ENCODE measurements around the gene RAB11B. TPM values are rescaled to one million over a fixed set of nuclear protein-coding genes. Genes with fewer than 3 reads are reported as not detected.

The RAB11B gene
- total and polyA plus RNA-seq, 2 experiments from 2014 or later = 10.4 to 84.9 TPM

DNA sequence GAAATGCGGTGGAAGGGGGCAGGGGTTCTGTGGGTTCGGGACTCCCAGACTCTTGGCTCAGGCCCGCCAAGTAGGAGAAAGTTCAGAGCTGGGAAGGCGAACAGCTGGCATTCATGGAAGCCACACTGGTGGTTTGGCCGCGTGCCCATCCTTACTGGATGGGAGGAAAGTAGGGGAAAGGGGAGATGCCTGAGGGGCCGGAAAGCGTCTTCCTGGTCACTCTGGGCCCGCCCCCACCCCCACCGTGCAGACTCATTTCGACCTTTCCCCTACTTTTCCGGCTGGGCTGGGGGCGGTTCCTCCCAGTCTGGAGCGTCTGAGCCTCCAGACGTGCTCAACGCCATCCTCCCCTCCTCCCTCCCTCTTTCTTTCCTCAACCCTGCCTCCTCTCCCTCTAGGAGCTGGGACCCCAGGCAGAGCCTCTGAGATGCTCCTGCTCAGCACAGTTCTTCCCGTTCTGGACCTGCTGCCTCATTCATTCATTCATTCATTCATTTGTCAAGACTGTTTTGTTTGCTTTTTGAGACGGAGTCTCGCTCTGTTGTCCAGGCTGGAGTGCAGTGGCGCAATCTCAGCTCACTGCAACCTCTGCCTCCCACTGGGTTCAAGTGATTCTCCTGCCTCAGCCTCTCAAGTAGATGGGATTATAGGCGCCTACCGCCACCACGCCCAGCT is 22.7 kb upstream of the RAB11B start:
- Histone ChIP-seq H2AFZ (no peak overlapping the region), H3K79me2 (ENCODE audit: insufficient read depth) (peaks cover 7% of the 10 kb centered on the region; the same call in 1 of the 2 replicates), H3K9ac (no peak overlapping the region), H3K27ac (no peak overlapping the region; the same call in 1 of the 2 replicates), H3K4me1 (ENCODE audit: insufficient read depth) (peaks cover 25% of the 10 kb centered on the region), H3K4me2 (ENCODE audit: unreplicated experiment) (peak overlapping the region; percentile 66), H3K9me2 (ENCODE audit: insufficient read depth) (no peaks in the 10 kb centered on the region), H4K20me1 (ENCODE audit: insufficient read depth) (no peaks in the 10 kb centered on the region), H3K27me3 (replicated peaks; ENCODE audit: insufficient read depth) (no peaks in the 10 kb centered on the region), H3K9me3 (ENCODE audit: low read depth) (no peaks in the 10 kb centered on the region), H3K36me3 (ENCODE audit: low read depth) (no peaks in the 10 kb centered on the region), H3F3A (ENCODE audit: insufficient read depth) (peaks cover 35% of the 10 kb centered on the region), H3K4me3 (peak overlapping the region; percentile 53)
- WGBS, 2 experiments (ENCODE audit: low coverage in 1 of 2, low lambda C conversion rate in 2 of 2, missing lambda C conversion rate in 2 of 2) = 20 to 22% methylated on average over 22 to 23 of the region's 23 CpGs
- peak; percentile 92 for DNase-seq
- no peak for TF ChIP-seq EZH2 (IDR thresholded peaks at IDR 0.05; ENCODE audit: insufficient read depth, poor library complexity, severe bottlenecking)
- no peak for TF ChIP-seq EZH2phosphoT487 (IDR thresholded peaks at IDR 0.05; ENCODE audit: insufficient read depth, low read depth)
- in situ Hi-C loops (cut with MboI) = no loop called here

DNA sequence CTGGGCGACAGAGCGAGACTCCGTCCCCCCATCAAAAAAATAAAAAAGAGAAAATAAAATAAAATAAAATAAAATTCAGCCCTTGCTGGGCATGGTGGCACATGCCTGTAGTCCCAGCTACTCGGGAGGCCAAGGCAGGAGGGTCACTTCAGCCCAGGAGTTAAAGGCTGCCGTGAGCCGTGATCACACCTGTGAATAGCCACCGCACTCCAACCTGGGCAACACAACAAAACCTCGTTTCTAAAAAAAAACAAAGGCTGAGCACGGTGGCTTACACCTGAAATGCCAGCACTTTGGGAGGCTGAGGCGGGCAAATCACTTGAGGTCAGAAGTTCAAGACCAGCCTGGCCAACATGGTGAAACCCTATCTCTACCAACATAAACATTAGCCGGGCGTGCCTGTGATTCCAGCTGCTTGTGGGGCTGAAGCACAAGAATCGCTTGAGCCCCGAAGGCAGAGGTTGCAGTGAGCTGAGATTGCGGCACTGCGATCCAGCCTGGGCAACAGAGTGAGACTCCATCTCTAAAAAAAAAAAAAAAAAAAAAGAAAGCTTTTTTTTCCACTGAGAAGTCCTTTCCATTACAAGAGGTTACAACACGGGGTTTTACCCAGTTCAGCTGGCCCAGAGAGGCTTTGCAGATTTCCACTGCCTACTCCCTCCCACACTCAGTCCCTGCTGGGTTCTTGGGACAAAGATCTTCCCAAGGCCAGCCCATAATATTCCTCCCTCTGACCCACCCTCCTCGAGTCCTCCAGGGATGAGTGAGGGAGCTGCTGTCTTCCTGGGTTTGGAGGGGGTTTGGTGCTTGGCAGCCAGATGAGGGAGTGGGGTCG is 19.8 kb upstream of the RAB11B start:
- H2AFZ ChIP-seq = no peak overlapping the region
- H3K4me1 ChIP-seq (ENCODE audit: insufficient read depth) = peaks cover 14% of the 10 kb centered on the region
- H4K20me1 ChIP-seq (ENCODE audit: insufficient read depth) = no peaks in the 10 kb centered on the region
- in situ Hi-C loops (cut with MboI) = no loop called here
- TF ChIP-seq EZH2 (IDR thresholded peaks at IDR 0.05; ENCODE audit: insufficient read depth, poor library complexity, severe bottlenecking) (no peak), EZH2phosphoT487 (IDR thresholded peaks at IDR 0.05; ENCODE audit: insufficient read depth, low read depth) (no peak)
- H3K27me3 ChIP-seq (replicated peaks; ENCODE audit: insufficient read depth) = no peaks in the 10 kb centered on the region
- peaks cover 34% of the 10 kb centered on the region for H3F3A ChIP-seq (ENCODE audit: insufficient read depth)
- no peaks in the 10 kb centered on the region for H3K9me2 ChIP-seq (ENCODE audit: insufficient read depth)
- H3K79me2 ChIP-seq (ENCODE audit: insufficient read depth) = peaks cover 7% of the 10 kb centered on the region; the same call in 1 of the 2 replicates
- DNase-seq = no peak
- no peaks in the 10 kb centered on the region for H3K9me3 ChIP-seq (ENCODE audit: low read depth)
- H3K4me3 ChIP-seq = no peak overlapping the region
- no peak overlapping the region for H3K4me2 ChIP-seq (ENCODE audit: unreplicated experiment)
- no peak overlapping the region for H3K27ac ChIP-seq
- 82% methylated on average over 19 of the region's 19 CpGs for WGBS, 2 experiments (ENCODE audit: low coverage in 1 of 2, low lambda C conversion rate in 2 of 2, missing lambda C conversion rate in 2 of 2)
- no peaks in the 10 kb centered on the region for H3K36me3 ChIP-seq (ENCODE audit: low read depth)
- no peak overlapping the region for H3K9ac ChIP-seq

GRCh38 chr19:8371011-8371804 is 19.0 kb upstream of the RAB11B start:
- Histone ChIP-seq H3K27ac (no peak overlapping the region), H3K36me3 (ENCODE audit: low read depth) (no peaks in the 10 kb centered on the region), H3K79me2 (ENCODE audit: insufficient read depth) (0 out of 2 replicates have a peak, but pooled peaks cover under 1% of the 10 kb centered on the region), H3K9ac (no peak overlapping the region), H4K20me1 (ENCODE audit: insufficient read depth) (no peaks in the 10 kb centered on the region), H3K9me2 (ENCODE audit: insufficient read depth) (no peaks in the 10 kb centered on the region), H3F3A (ENCODE audit: insufficient read depth) (peaks cover 34% of the 10 kb centered on the region), H3K27me3 (replicated peaks; ENCODE audit: insufficient read depth) (no peaks in the 10 kb centered on the region), H3K4me1 (ENCODE audit: insufficient read depth) (peaks cover 14% of the 10 kb centered on the region), H3K4me3 (no peak overlapping the region), H2AFZ (no peak overlapping the region), H3K4me2 (ENCODE audit: unreplicated experiment) (no peak overlapping the region), H3K9me3 (ENCODE audit: low read depth) (no peaks in the 10 kb centered on the region)
- WGBS, 2 experiments (ENCODE audit: low coverage in 1 of 2, low lambda C conversion rate in 2 of 2, missing lambda C conversion rate in 2 of 2) = 93 to 94% methylated on average over 23 to 28 of the region's 28 CpGs
- TF ChIP-seq EZH2 (IDR thresholded peaks at IDR 0.05; ENCODE audit: insufficient read depth, poor library complexity, severe bottlenecking) = no peak
- TF ChIP-seq EZH2phosphoT487 (IDR thresholded peaks at IDR 0.05; ENCODE audit: insufficient read depth, low read depth) = no peak
- DNase-seq = no peak
- in situ Hi-C loops (cut with MboI) = no loop called here

All from GM23248 (cell line).